HT-29 (cell line): Measurements from ENCODE around the gene EIF4E1B. TPM values are rescaled to one million over a fixed set of nuclear protein-coding genes. Genes with fewer than 3 reads are reported as not detected.

Experiments
- DNase-seq: peaks from one replicate; pipeline ENCODE4 v3.0.0-alpha.2; 2015; ENCODE audit warnings: low spot score
- total RNA-seq: library from RNA; depleted of rRNA; stranded (reverse); fragments of >200 nt; shearing (Covaris generic); gene quantifications from 2 replicates; pipeline ENCODE4 v1.2.3, GENCODE V29; 2014

Gene EIF4E1B
- total RNA-seq, 1 experiment from 2014 or later = not detected

- DNase-seq = no peak
These were observed 24.4 kb upstream of the EIF4E1B start for GRCh38 chr5:176606032-176606431.

GRCh38 chr5:176606875-176607274 is 23.6 kb upstream of the EIF4E1B start:
- DNase-seq = no peak

- no peak for DNase-seq
These were observed 22.3 kb upstream of the EIF4E1B start for GRCh38 chr5:176608142-176608705.

- no peak for DNase-seq
These were observed 21.3 kb upstream of the EIF4E1B start for GRCh38 chr5:176608937-176609723.

GRCh38 chr5:176609724-176610434 is 20.6 kb upstream of the EIF4E1B start, which contains the start of gene GPRIN1:
Gene GPRIN1, minus strand, starts transcription at chr5:176610156. Its CDS starts 10,322 bp downstream, at chr5:176599834.
- peak; percentile 37 for DNase-seq

DNA sequence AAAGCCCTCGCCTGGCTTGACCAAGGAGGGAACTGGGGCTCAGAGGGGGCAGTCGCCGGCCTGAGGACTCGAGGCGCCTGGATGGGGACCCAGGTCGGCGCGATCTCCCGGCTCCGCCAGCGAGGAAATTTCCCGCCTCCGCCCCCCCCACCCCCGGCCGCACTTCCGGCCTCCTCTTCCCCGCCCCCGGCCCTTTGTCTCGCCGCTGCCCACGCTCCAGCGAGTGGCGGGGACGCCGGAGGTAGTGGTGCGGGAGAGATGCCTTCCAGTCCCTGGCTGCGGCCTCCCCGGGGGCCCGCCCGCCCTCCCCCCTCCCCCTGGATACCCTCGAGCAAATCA is 20.1 kb upstream of the EIF4E1B start:
- DNase-seq = no peak

GRCh38 chr5:176611435-176611834 is 19.0 kb upstream of the EIF4E1B start:
- DNase-seq = peak; percentile 82

- DNase-seq = no peak
These were observed 18.5 kb upstream of the EIF4E1B start for GRCh38 chr5:176612008-176612407.

DNA sequence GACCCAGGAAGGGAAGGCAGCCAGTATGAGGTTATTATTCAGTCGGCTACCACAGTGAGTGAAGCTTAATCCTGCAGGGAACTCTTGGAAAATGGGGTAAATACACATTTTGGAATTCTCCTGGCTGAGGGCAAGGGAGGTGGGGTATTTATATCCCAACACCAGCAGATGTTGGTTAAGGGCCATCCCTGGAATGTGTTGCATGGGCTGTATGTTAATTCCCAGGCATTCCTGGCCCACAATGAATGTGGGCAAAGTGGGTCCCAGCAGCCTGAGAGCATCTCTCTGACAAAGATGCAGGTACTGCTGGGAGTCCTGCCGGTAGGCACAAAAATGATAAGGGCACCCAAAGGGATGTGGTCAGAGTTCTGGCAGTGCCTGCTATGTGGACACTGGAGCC is 17.6 kb upstream of the EIF4E1B start:
- no peak for DNase-seq

- DNase-seq = no peak
These were observed 15.5 kb upstream of the EIF4E1B start for GRCh38 chr5:176614805-176615478.

- DNase-seq = no peak
These were observed 14.0 kb upstream of the EIF4E1B start for GRCh38 chr5:176616511-176616910.

GRCh38 chr5:176618783-176619182 is 11.7 kb upstream of the EIF4E1B start:
- no peak for DNase-seq

GRCh38 chr5:176619203-176619568 is 11.3 kb upstream of the EIF4E1B start:
- DNase-seq = no peak

GRCh38 chr5:176619569-176620332 is 10.7 kb upstream of the EIF4E1B start:
- DNase-seq = no peak

- DNase-seq = no peak
These were observed 10.0 kb upstream of the EIF4E1B start for GRCh38 chr5:176620333-176620981.

- DNase-seq = no peak
These were observed 8.8 kb upstream of the EIF4E1B start for GRCh38 chr5:176621661-176622079.

- DNase-seq = no peak
These were observed 6.3 kb upstream of the EIF4E1B start for GRCh38 chr5:176624142-176624541.

DNA sequence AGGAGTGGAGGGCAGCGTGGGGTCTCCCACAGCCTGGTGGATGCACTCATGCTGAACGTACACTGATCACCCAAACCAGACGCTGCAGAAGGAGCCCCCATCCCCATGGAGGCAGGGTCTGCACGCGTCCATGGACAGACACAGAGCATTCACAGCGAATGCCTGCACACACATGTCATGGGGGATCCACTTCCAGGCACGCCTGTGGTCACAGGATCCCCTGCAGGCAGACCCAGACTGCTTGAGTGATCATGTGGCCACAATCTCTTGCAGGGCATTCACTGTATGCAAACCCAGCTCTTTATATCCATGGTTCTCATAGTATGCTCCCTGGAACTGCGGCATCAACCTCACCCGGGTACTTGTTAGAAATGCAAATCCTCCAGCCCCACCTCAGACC is 5.5 kb upstream of the EIF4E1B start:
- DNase-seq = no peak

- no peak for DNase-seq
These were observed 5.0 kb upstream of the EIF4E1B start for GRCh38 chr5:176625512-176625911.

- DNase-seq = no peak
These were observed 4.3 kb upstream of the EIF4E1B start for GRCh38 chr5:176625966-176626875.
